ENCODE data around the gene PODNL1. TPM values are rescaled to one million over a fixed set of nuclear protein-coding genes. Genes with fewer than 3 reads are reported as not detected.

PODNL1 gene
- total RNA-seq, 1 experiment from 2014 or later = not detected

DNA sequence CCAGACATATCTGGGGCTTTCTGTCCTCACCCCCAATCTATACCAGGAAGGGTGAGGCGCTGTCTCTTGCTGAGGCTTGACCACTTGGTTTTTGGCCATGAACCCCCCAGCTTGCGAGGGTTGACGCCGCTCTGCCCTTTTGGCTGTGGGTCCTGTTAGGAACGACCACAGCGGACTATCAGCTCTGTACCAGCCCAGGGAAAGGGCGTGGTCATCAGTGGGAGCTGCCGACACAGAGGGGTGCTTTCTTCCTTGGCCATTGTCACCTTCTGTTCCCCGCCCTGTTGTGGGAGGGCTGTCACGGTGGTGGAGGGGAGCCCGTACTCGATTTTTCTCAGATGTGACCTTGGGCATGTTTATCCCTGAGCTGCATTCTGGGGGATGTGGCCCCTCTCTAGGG is 19.8 kb upstream of the PODNL1 start:
- no peak for DNase-seq (ENCODE audit: low read depth)

DNA sequence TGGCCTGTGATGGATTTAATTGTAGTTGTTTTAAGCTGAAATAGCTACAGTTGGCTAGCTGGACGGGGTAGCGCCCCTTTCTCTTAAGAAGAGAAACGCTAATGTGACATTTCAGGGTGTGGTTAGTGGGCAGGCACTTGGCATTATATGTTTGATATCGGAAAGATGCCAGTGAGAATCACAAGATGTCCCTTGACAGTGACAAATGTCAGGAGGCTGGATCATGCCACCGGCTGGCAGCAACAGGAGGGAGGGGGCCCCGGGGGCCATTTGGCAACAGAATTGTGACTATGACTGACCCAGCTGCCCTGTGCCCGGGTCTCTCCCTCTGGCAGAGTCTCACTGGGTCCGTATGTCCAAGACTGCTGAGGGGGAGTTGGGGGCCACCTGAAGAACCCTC is 18.8 kb upstream of the PODNL1 start:
- no peak for DNase-seq (ENCODE audit: low read depth)

DNA sequence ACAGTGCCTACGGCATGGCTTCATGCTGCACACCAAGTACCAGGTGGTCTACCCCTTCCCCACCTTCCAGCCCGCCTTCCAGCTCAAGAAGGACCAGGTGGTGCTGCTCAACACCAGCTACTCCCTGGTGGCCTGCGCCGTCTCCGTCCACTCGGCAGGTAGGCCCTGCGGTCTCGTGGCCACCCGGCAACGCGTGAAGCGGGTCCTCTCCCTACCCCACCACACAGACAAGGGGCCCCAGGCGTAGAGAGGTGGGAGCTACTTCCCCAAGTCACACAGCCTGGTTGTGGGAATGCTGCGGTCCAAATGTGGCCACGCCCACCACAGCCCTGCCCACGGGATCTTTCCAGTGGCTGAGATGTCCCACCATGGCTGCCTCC is 18.1 kb upstream of the PODNL1 start:
- no peak for DNase-seq (ENCODE audit: low read depth)

DNA sequence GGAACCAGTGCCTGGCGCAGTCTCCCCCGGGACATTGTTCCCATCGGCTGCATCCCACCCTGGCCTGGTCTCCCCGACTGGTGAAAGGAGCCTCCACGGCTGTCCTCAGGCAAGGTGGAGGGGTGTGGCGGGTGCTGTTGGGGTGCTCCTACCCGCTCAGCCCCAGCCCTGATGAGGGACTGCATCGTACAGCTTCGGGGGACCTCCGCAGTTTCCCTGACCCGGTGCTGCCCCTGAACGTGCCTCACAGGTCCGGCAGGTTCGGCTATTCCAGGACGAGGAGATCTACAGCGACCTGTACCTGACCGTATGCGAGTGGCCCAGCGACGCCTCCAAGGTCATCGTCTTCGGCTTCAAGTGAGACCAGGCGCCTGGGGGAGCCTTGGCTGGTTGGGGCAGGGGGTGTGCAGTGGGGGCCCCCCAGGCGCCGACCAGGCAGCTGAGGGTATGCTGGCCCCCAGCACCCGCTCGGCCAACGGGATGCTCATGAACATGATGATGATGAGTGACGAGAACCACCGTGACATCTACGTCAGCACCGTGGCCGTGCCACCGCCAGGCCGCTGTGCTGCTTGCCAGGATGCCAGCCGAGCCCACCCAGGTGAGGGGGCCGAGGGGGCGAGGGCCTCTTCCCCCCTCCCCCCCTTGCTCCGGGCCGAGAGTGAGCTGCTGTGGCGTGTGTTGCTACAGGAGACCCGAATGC is 17.6 kb upstream of the PODNL1 start:
- DNase-seq (ENCODE audit: low read depth) = no peak

DNA sequence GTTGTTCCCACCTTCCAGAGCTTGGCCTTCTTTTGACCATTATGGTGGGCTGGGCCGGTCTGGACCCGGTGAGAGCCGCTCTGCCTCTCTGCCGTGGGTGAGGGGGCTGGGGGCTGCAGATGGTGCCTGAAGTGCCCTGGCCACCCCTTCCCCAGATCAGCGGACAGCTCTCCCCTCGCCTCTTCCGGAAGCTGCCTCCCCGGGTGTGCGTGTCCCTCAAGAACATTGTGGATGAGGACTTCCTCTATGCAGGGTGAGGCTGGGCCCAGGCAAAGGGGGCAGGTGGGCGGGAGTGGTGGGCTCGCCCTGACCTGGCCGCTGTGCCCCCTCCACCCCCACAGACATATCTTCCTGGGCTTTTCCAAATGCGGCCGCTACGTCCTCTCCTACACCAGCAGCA is 16.0 kb upstream of the PODNL1 start:
- DNase-seq (ENCODE audit: low read depth) = no peak

DNA sequence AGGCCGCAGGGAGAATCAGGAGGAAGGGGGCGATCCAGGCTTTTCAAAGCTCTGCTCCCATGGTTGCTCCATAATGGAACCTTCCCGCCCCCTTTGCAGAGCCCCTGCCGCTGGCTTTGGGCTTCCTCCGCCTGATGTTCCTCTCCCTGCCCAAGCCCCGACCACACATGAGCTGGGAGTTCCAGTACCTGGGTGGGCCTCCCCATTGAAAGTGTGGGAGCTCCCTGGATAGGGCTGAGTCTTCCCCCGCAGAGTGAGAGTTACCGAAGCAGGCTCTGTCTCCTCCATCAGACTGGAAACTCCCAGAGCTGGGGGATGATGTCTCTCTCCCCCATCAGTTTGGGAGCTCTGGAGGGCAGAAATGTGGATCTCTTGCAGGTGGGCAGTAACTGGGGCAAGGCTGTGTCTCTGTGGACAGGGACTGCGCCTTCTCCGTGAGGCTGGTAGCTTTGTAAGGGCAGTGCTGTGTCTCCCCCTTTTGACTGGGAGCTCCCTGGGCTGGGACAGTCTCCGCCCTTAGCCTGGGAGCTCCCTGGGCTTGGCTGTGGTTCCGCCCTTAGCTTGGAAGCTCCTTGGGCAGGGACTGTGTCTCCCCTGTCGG is 14.8 kb upstream of the PODNL1 start:
- peak; percentile 51 for DNase-seq (ENCODE audit: low read depth)

DNA sequence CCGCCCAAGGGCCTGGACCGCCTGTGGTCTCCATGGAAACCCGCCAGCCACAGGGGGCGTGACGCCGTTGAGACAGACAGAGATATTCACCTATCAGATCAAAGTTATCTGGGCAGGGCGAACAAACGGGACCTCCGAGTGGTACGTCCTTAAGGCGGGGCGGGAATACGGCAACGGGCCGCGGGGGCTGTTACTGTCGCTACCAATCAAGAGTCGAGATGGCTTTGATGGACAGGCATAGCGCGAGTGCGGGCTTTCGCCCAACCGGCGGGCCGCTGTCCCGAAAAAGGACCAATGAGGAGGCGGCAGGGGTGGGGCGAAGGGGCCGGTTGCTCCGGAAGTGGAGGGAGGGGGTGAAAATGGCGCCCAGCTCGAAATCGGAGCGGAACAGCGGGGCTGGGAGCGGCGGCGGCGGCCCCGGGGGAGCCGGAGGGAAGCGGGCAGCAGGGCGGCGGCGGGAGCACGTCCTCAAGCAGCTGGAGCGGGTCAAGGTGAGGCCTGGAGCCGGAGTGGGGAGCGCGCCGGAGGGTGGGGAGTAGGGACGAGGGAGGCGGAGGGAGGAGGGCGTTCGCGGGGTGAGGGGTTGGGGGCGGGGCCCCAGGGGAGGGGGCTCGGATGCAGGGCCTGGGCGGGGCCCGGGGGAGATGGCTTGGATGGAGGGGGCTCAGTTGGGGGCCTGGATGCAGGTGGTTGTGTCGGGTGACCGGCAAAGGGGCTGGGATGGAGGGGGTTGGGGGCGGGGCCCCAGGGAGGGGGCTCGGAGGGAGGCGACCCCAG is 14.1 kb upstream of the PODNL1 start, which contains the start of gene DCAF15:
DCAF15 (plus strand) TSS at position 356 of the 777 bp plus-strand sequence; CDS start at position 360, 4 bp downstream.
- peak; percentile 100 for DNase-seq (ENCODE audit: low read depth)

DNA sequence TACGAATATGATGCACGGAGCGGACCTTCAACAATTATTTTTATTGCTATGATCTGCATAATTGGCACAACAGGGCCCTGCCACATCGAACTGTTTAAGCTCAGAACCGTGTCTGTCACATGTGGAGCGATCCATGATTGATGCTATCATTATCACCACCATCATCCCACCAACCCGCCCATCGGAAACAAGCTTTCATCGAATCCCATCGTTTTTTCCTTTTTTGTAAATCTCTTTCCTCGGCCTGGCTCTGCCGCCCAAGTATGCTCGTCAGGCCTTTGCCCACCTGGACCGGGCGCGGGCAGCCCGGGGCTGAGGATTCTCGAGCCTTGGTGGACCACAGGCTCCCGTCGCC is 13.6 kb upstream of the PODNL1 start:
- no peak for DNase-seq (ENCODE audit: low read depth)

DNA sequence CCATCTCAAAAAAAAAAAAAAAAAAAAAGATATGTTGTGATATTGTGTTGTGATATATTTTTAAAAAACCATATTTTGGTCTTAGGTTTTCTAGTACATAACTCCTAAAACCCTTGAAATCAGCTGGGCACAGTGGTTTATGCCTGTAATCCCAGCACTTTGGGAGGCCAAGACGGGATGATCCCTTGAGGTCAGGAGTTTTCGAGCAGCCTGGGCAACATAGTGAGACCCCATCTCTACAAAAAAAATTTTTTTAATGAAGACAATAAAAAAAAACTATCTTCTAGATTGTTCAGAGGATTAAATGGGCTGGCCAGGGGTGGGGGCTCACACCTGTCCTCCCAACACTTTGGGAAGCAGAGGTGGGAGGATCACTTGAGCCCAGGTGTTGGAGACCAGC is 12.8 kb upstream of the PODNL1 start:
- no peak for DNase-seq (ENCODE audit: low read depth)

DNA sequence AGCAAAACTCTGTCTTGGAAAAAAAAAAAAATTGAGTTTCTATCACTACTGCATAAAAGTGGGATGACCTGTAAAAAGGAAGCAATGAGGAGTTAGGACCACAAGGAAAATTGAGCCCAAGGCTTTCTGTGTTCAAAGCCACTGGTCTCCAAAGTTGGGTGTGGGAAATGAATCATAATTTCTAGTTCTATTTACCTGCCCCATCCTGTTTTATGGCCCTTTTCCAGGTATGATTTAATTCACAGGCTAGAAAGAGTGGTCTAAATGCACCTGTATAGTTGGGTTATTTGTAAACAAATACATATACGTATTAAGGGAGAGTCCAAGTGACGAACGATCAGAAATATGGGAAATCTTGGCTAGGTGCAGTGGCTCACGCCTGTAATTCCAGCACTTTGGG is 8.2 kb upstream of the PODNL1 start:
- no peak for DNase-seq (ENCODE audit: low read depth)

DNA sequence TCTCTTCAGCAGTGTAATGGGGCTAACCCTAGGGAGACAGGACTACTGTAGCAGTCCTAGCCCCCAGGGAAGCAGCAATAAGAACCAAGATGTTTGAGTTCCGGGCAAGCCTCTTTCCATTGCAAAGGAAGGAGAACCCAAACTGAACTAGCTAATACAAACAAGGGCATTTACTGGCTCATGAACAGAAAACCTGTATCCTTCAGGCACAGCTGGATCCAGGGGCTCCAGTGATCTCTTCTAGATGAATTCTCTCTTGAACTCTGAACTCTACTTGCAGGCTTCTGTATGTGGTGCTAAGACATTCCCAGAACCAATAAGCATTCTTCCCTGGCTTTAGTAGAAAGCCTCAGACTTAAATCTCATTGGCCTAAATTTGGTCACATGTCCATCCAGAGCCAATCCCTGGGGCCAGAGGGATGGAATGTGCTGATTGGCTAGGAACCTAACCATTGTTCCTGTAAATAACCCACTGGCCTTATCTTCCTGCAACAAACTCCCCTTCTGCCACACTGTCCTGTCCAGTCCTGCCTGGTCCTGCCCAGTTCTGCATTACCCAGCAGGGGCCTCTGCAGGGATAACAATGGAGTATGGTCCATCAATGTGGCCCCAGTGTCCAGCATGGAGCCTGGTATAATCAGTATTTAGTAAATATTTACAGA is 3.9 kb upstream of the PODNL1 start:
- DNase-seq (ENCODE audit: low read depth) = no peak

DNA sequence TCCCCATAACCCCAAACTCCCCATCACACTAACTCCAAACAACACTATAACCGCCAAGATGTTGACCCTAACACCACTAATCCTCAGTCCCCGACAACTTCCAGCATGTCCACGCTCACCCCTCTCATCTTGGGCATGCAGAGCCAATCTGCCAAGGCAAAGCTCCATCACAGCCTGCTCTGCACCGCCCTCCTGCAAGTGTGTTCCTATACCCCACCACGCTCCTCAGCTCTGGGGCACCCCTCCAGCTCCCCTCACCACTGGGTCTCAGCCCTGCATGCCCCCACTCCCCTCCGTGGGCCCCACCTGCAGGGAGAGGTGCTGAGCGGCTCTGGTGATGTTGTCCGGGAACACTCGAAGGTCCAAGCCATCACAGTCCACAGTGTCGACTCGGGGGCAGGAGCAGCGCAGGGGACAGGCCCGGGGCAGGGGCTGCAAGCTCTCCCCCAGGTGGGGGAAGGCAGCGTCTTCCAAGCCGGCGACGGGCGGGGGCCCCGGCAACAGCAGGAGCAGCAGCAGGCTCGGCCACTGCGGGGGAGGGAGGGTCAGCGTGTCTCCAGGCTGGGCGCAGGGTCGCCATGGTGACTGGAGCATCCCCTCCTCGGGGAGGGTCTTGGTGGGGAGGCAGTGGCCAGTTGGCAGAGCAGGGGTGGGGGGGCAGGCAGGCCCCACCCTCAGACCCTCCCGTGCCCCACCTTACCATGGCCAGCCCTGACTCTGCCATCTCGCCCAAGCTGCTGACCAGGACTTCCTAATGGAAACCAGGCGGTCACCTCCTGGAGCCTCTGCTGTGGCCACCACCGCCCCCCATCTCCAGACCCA is 527 bp downstream of the PODNL1 start:
- no peak for DNase-seq (ENCODE audit: low read depth)

DNA sequence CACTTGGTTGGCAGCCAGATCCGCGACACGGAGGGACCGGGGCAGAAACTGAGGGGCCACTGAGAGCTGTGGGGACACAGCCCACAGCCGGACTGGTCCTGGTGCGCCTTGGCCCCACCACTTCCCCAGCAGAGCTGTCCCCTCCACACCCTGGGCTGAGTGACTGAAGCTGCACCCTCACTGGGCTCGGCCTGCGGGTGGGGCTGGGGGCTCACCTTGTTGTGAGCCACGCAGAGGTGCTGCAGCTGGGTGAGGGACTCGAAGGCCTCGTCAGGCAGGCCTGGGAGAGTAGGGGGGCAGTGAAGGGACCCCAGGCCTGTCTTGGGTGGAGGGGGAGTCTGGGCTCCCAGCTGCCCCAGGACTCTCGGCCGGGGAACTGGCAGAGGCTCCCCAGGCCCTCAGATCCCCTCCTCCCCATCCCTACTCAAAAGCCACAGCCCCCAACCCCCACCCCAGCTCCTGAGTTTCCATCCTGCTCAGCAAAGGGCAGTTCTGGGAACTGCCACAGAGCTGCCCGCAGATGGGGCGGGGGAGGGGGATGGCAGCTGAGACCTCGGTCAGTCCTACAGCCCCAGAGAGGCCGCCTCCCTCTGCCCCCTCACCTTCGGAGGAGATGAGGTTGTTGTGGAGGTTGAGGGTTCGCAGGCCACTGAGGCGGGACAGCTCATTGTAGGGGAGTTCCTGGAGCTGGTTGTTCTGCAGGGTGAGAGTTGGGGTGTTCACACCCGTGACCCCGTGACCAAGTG is 2.3 kb downstream of the PODNL1 start:
- no peak for DNase-seq (ENCODE audit: low read depth)

DNA sequence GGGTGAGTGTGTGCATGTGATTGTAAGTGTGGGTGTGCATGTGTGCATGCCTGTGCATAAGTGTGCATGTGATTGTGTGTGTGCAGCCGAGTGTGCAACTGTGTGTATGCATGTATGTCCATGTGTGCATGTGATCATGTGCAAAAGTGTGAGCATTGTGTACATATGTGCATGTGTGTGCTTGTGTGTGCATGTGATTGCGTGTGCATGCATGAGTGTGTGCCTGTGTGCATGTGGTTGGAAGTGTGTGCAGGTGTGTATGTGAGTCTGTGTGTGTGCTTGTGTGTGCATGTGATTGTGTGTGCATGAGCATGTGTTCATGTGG is 3.5 kb downstream of the PODNL1 start:
- DNase-seq (ENCODE audit: low read depth) = no peak

DNA sequence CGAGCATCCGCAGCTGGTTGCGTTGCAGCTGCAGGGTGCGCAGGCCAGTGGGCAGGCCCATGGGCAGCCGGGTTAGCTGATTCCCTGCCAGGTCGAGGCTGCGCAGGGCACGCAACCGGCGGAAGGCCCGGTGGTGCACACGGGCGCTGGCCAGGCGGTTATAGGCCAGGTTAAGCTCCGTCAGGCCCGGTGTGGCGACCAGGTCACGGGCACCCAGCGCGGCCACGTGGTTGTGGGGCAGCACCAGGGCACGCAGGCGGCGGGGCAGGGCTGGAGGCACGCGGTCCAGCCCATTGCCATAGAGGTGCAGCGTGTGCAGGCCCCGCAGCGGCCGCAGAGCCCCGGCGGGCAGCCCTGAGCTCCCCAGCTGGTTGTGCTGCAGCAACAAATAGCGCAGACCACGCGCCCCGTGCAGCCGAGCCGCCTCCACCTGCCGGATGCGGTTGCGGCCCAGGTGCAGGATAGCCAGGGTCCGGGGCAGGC is 5.3 kb downstream of the PODNL1 start:
- no peak for DNase-seq (ENCODE audit: low read depth)

DNA sequence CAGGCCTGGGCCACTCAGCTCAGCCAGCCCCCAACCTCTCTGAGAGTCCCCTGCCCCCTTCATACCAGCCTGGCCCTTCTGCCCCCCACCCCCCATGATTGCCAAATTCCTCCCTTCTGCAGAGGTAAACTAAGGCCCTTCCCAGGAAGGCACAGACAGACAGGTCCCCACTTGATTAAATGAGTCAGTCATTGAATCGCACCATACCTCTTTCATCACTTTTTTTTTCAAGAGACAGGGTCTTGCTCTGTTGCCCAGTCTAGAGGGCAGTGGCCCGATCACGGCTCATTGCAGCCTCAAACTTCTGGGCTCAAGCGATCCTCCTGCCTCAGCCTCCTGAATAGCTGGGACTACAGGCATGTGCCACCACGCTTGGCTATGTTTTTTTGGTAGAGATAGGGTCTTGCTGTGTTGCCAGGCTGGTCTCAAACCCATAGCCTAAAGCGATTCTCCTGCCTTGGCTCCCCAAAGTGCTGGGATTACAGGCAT is 6.0 kb downstream of the PODNL1 start:
- no peak for DNase-seq (ENCODE audit: low read depth)

DNA sequence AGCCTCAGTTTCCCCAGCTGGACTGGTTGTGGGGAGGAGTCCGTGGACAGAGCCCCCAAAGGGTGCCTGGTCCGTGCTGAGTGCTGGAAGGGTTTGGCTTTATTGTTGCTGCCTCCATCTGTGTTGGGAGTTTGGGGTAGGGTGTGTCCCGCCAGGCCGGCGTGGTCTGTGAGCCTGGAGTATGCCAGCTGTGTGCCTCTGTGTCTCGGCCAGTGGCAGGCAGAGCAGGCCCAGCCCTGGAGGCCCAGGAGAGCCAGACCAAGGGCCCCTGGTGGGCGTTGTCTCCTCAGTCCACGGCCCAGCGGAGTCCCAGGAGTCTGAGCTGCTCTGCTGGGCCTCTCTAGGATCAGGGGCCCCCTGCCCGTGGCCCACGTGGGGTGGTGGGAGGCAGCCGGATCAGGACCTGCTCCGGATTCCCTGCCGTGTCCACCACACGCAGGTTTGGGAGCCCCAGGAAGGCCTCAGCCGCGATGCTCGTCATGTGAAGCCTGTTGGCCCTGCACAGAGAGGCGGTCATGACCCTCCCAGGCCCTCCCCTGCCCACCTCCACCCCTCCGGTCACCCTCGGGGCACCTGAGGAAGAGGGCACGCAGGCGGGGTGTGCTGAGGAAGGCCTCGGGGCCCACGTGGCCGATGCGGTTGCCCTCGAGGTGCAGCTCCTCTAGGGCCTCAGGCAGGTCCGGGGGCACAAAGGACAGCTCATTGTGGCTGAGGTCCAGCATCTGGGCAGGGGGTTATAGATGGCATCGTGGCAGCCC is 6.6 kb downstream of the PODNL1 start:
- no peak for DNase-seq (ENCODE audit: low read depth)

DNA sequence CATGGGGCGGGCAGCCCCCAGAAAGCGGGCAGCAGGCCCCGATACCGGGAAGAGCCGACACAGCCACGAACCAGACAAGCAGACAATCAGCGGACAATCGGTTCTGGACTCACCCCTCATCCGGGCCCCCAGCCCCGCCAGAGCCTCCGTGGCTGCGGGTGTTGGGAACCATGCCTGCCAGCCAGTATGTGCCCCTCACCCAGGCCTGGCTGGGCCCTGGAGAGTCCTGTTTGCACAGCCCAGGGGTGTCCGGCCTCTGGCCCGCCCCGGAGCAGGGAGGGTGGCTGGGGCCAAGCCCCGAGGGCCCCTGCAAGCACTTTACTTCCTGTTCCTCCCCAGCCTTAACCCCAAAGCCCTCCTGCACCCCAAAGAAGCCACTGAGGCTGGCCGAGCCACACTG is 7.8 kb downstream of the PODNL1 start:
- DNase-seq (ENCODE audit: low read depth) = no peak

DNA sequence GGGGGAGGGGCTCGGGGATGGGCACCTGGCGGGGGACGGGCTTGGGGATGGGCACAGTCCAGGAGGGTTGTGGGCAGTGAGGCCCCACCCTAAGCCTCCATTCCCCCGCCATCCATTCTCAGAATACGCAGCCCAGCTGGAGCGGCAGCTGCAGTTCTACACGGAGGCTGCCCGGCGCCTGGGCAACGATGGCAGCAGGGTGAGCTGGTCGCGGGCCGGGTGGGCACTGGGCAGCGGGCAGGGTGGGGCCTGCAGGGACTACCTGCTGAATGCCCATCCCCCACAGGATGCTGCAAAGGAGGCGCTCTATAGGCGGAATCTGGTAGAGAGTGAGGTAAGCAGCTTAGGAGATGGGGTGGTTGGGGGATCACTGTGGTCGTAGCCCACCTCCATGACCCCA is 8.3 kb downstream of the PODNL1 start:
- no peak for DNase-seq (ENCODE audit: low read depth)

DNA sequence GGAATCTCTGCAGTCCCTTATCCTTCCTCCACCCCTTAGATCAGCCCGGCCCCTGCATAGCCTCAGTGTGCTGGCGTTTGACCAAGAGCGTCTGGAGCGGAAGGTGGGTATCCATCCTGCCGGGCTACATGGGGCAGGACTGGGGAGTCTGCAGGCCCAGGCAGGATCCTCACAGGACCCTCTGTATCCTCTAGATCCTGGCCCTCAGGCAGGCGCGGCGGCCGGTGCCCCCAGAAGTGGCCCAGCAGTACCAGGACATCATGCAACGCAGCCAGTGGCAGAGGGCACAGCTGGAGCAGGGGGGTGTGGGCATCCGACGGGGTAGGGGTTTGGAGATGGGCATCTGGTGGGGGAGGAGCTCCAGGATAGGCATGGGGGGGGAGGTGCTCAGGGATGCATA is 8.9 kb downstream of the PODNL1 start:
- DNase-seq (ENCODE audit: low read depth) = no peak
